Aorta (tissue), 5 donors: Measurements from ENCODE around the gene JPT1. TPM values are rescaled to one million over a fixed set of nuclear protein-coding genes. Genes with fewer than 3 reads are reported as not detected.

Source experiments
- ATAC-seq: fragments of 200-7000 bp; cut with Tn5 transposase; one replicate; pipeline ENCODE4 v1.9.1; 2022; ENCODE audit warnings: moderate library complexity; ENCODE audit not compliant: low FRiP score
- DNase-seq, 2 donors: peaks; one replicate each; pipeline ENCODE4 v3.0.0-alpha.2; 2020
- H3K27ac ChIP-seq, 2 donors: one replicate each; pipeline ENCODE4 v1.5.1; 2013; ENCODE audit warnings: low read length in 2 of 2, mild to moderate bottlenecking in 2 of 2, moderate library complexity in 2 of 2, control low read depth in 1 of 2, inconsistent platforms in 1 of 2, low read depth in 1 of 2
- H3K27me3 ChIP-seq, 2 donors: one replicate each; pipeline ENCODE4 v1.6.1; 2013; ENCODE audit warnings: control low read depth in 1 of 2, low read length in 1 of 2, mild to moderate bottlenecking in 1 of 2, moderate library complexity in 1 of 2; ENCODE audit not compliant: insufficient read depth in 2 of 2, control insufficient read depth in 1 of 2
- H3K36me3 ChIP-seq, 2 donors: one replicate each; pipeline ENCODE4 v1.6.1; 2013; ENCODE audit warnings: control low read depth in 1 of 2, low read length in 1 of 2, mild to moderate bottlenecking in 1 of 2; ENCODE audit not compliant: insufficient read depth in 2 of 2, control insufficient read depth in 1 of 2
- H3K4me1 ChIP-seq, 2 donors: one replicate each; pipeline ENCODE4 v1.6.1; 2013; ENCODE audit warnings: low read length in 2 of 2, control low read depth in 1 of 2, mild to moderate bottlenecking in 1 of 2, moderate library complexity in 1 of 2; ENCODE audit not compliant: insufficient read depth in 2 of 2, control insufficient read depth in 1 of 2
- H3K4me3 ChIP-seq, 2 donors: one replicate each; pipeline ENCODE4 v1.5.1; 2013; ENCODE audit warnings: low read length in 2 of 2, control low read depth in 1 of 2, mild to moderate bottlenecking in 1 of 2
- H3K9me3 ChIP-seq: one replicate; pipeline ENCODE4 v1.6.1; 2013; ENCODE audit warnings: mild to moderate bottlenecking, low read length; ENCODE audit not compliant: control insufficient read depth
- WGBS, 2 donors: extraction: QIAGEN DNeasy Blood & Tissue Kit; methylation state at CpG; one replicate each; pipeline ENCODE4 v1.1.7; 2013; 5-methylcytosine and 5-hydroxymethylcytosine counted together
- intact Hi-C, 2 donors: fragments of 100-400 bp; cut with DNase I; formaldehyde crosslinking; loops; one replicate each; pipeline versions ENCODE4 v1.14.2 to v1.15.0; 2022
- long read RNA-seq, 2 donors: library from polyadenylated mRNA; unstranded; transcript quantifications; one replicate each; pipeline ENCODE4 v2.0.0, GENCODE V29; 2020 to 2021
- polyA plus RNA-seq, 2 donors: library from polyadenylated mRNA; stranded (reverse); fragments of 200-250 nt; gene quantifications; one replicate each; pipeline ENCODE4 v1.2.3, GENCODE V29; 2013
- total RNA-seq, 2 donors: library from RNA; stranded (reverse); fragmentation: NEBNext Ultra II Directional; extraction: Animal tissue kit (Norgen Biotek cat#: 25700); gene quantifications; one replicate each; pipeline ENCODE4 v1.2.1, GENCODE V29; 2021
- donor health status: healthy with polysubstance abuse.
- donor health status: Bipolar disorder and iron deficiency.
- donor health status: DM: no; HTN: no; CAD: no.
- donor health status: DM: no; HTN: no; CAD: no.
- donor health status: DM: yes; HTN: yes; CAD: no.

JPT1 gene
- total RNA-seq = 10 to 100 TPM; 16.0 to 18.3 TPM
- polyA plus RNA-seq = 100 to 1,000 TPM in 1 of 2 donors, 10 to 100 TPM in 1; 10.8 to 144 TPM
- long read RNA-seq, donor 1, partial matches to known transcripts = 0 of 2 reads
- long read RNA-seq, donor 1, other reads (novel, unspliced or antisense) = 2 of 2 reads
- long read RNA-seq, donor 2, partial matches to known transcripts = 0 of 1 reads
- long read RNA-seq, donor 2, other reads (novel, unspliced or antisense) = 1 of 1 reads

GRCh38 chr17:75154195-75155106 is at the start of gene JPT1:
TSS of gene JPT1 (minus strand) at chr17:75154512. CDS start at chr17:75154397, 115 bp downstream.
- ATAC-seq = peak; percentile 99

GRCh38 chr17:75199886-75200618 is 45.7 kb upstream of the JPT1 start:
- no peak overlapping the region for H3K27ac ChIP-seq
- intact Hi-C loops = loop anchor here (2.0 to 5.0 kb wide), 2 partner anchors 85 to 238 kb away; no protein-coding TSS in a partner anchor
- H3K27me3 ChIP-seq = no peaks in the 10 kb centered on the region
- no peaks in the 10 kb centered on the region for H3K36me3 ChIP-seq
- DNase-seq (no peak), ATAC-seq (no peak)
- no peaks in the 10 kb centered on the region for H3K9me3 ChIP-seq
- 92% methylated on average over 6 of the region's 6 CpGs for WGBS, 2 donors
- no peaks in the 10 kb centered on the region for H3K4me1 ChIP-seq
- no peak overlapping the region for H3K4me3 ChIP-seq

More at GRCh38 chr17:75154195-75155106, at the start of gene JPT1:
- Histone ChIP-seq H3K9me3 (no peaks in the 10 kb centered on the region), H3K4me1 (no peaks in the 10 kb centered on the region), H3K36me3 (no peaks in the 10 kb centered on the region), H3K27me3 (peaks cover 0 to 2% of the 10 kb centered on the region in 2 donors), H3K27ac (no peak within 1 kb of the TSS), H3K4me3 (peak within 1 kb of the TSS; percentile 44 to 69)
- DNase-seq = peak; percentile 98 to 99
- intact Hi-C loops = no loop called here
- WGBS, 2 donors = 2 to 3% methylated on average over 43 to 67 of the region's 67 CpGs

- no peaks in the 10 kb centered on the region for H3K4me1 ChIP-seq
- no peak for DNase-seq
- intact Hi-C loops = no loop called here
- WGBS, 2 donors = 38 to 41% methylated on average over 4 of the region's 5 CpGs
- no peaks in the 10 kb centered on the region for H3K36me3 ChIP-seq
- no peak overlapping the region for H3K27ac ChIP-seq
- H3K9me3 ChIP-seq = no peaks in the 10 kb centered on the region
- no peak for ATAC-seq
- H3K27me3 ChIP-seq = no peaks in the 10 kb centered on the region
- no peak overlapping the region for H3K4me3 ChIP-seq
These were observed 40.6 kb upstream of the JPT1 start for GRCh38 chr17:75194879-75195278.

- H3K27me3 ChIP-seq = no peaks in the 10 kb centered on the region
- no peaks in the 10 kb centered on the region for H3K4me1 ChIP-seq
- ATAC-seq = no peak
- intact Hi-C loops = no loop called here
- no peak overlapping the region for H3K4me3 ChIP-seq
- H3K9me3 ChIP-seq = no peaks in the 10 kb centered on the region
- no peaks in the 10 kb centered on the region for H3K36me3 ChIP-seq
- no peak for DNase-seq
- no peak overlapping the region for H3K27ac ChIP-seq
- 56 to 59% methylated on average over 4 of the region's 4 CpGs for WGBS, 2 donors
These were observed 37.3 kb upstream of the JPT1 start for GRCh38 chr17:75191584-75191983.

- H3K4me3 ChIP-seq = no peak overlapping the region
- ATAC-seq = no peak
- intact Hi-C loops = loop anchor here in 1 of 2 donors (10.0 kb wide), 1 partner anchor 134 kb away; no protein-coding TSS in a partner anchor
- H3K9me3 ChIP-seq = no peaks in the 10 kb centered on the region
- no peaks in the 10 kb centered on the region for H3K27me3 ChIP-seq
- WGBS, 2 donors = 90 to 91% methylated on average over 6 of the region's 6 CpGs
- no peak overlapping the region for H3K27ac ChIP-seq
- no peaks in the 10 kb centered on the region for H3K36me3 ChIP-seq
- DNase-seq = no peak
- H3K4me1 ChIP-seq = no peaks in the 10 kb centered on the region
These were observed 34.3 kb upstream of the JPT1 start for GRCh38 chr17:75188614-75189013.

- Histone ChIP-seq H3K4me3 (no peak overlapping the region), H3K27me3 (no peaks in the 10 kb centered on the region), H3K9me3 (no peaks in the 10 kb centered on the region), H3K27ac (no peak overlapping the region), H3K36me3 (no peaks in the 10 kb centered on the region), H3K4me1 (no peaks in the 10 kb centered on the region)
- intact Hi-C loops = loop anchor here (5.0 to 10.0 kb wide), 2 partner anchors 72 to 129 kb away; no protein-coding TSS in a partner anchor
- DNase-seq (peak in 1 of 2 donors; percentile 2), ATAC-seq (no peak)
- WGBS, 2 donors = 96 to 97% methylated on average over 9 of the region's 9 CpGs
These were observed 29.9 kb upstream of the JPT1 start for GRCh38 chr17:75183999-75184884.

GRCh38 chr17:75182569-75183436 is 28.5 kb upstream of the JPT1 start, which contains the start of gene SUMO2:
TSS of gene SUMO2 (minus strand) at chr17:75182959. CDS start at chr17:75182834, 125 bp downstream.
- H3K27ac ChIP-seq = peak within 1 kb of the TSS; percentile 93 to 98
- no peaks in the 10 kb centered on the region for H3K36me3 ChIP-seq
- ATAC-seq (peak; percentile 98), DNase-seq (peak; percentile 96 to 98)
- no peaks in the 10 kb centered on the region for H3K9me3 ChIP-seq
- intact Hi-C loops = loop anchor here (5.0 to 10.0 kb wide), 2 partner anchors 71 to 128 kb away; no protein-coding TSS in a partner anchor
- peak within 1 kb of the TSS; percentile 85 to 99 for H3K4me3 ChIP-seq
- 1% methylated on average over 82 to 92 of the region's 92 CpGs for WGBS, 2 donors
- H3K4me1 ChIP-seq = no peaks in the 10 kb centered on the region
- no peaks in the 10 kb centered on the region for H3K27me3 ChIP-seq
